ENCODE results near the gene PLPPR1. TPM values are rescaled to one million over a fixed set of nuclear protein-coding genes. Genes with fewer than 3 reads are reported as not detected.

The PLPPR1 gene
- total and polyA plus RNA-seq, 2 donors (not counting 3 experiments of a cell fraction or from before 2014, with no cell fraction given), result 0.18 to 0.50 TPM

GRCh38 chr9:101369884-101370531 is 341.5 kb downstream of the PLPPR1 start:
- Histone ChIP-seq H3K4me3 (replicated peaks in 1 of 3; ENCODE audit: insufficient read depth in 1 of 3, low read depth in 1 of 3, low read length in 3 of 3) (no peak overlapping the region), H3K27me3 (ENCODE audit: control insufficient read depth in 2 of 2, insufficient read depth in 2 of 2, low read length in 2 of 2) (peaks cover 0 to 2% of the 10 kb centered on the region in 2 experiments), H3K36me3 (ENCODE audit: control insufficient read depth in 2 of 2, extremely low read depth in 1 of 2, insufficient read depth in 2 of 2, low read length in 2 of 2) (no peaks in the 10 kb centered on the region), H2AFZ (ENCODE audit: low read depth, low read length) (no peak overlapping the region), H3K4me1 (ENCODE audit: control insufficient read depth, extremely low read depth, insufficient read depth, low read length) (no peaks in the 10 kb centered on the region), H3K4me2 (ENCODE audit: insufficient read depth, low read length) (no peak overlapping the region), H4K20me1 (replicated peaks; ENCODE audit: control insufficient read depth, extremely low read depth, insufficient read depth, low read length) (no peaks in the 10 kb centered on the region), H3K27ac (ENCODE audit: insufficient read depth, low read depth, low read length) (no peak overlapping the region), H3K9ac (replicated peaks; ENCODE audit: extremely low read depth, insufficient read depth, low read length) (no peak overlapping the region), H3K79me2 (ENCODE audit: control insufficient read depth, insufficient read depth, low read length) (no peaks in the 10 kb centered on the region), H3K9me1 (replicated peaks; ENCODE audit: control insufficient read depth, extremely low read depth, insufficient read depth, low read length) (no peaks in the 10 kb centered on the region), H3K9me3 (replicated peaks; ENCODE audit: control insufficient read depth, insufficient read depth, low read length) (no peaks in the 10 kb centered on the region)
- dilution Hi-C loops (cut with MboI; ENCODE audit: extremely low pct_ligation_motif_present, low sequenced_read_pairs) (no loop called here), intact Hi-C loops (cut with micrococcal nuclease) (no loop called here)
- no TSS peak for BruUV-seq (replicated peaks)
- TF ChIP-seq POLR2AphosphoS5 (IDR thresholded peaks at IDR 0.05; ENCODE audit: insufficient read depth, low read depth, low read length) (no peak), JUN (IDR thresholded peaks at IDR 0.05; ENCODE audit: borderline replicate concordance, insufficient read depth, insufficient read length, low read depth) (no peak), POLR2A (IDR thresholded peaks at IDR 0.05; ENCODE audit: low read depth, low read length) (no peak), FOS (IDR thresholded peaks at IDR 0.05; ENCODE audit: borderline replicate concordance, insufficient read depth, low read length) (no peak), MYC (IDR thresholded peaks at IDR 0.05; ENCODE audit: low read depth, low read length) (no peak), GATA2 (IDR thresholded peaks at IDR 0.05; ENCODE audit: insufficient read depth, insufficient read length, low read depth, low read length) (no peak), EZH2 (IDR thresholded peaks at IDR 0.05; ENCODE audit: borderline replicate concordance, low read depth, low read length, severe bottlenecking) (no peak)
- TF ChIP-seq, protein P1, sequence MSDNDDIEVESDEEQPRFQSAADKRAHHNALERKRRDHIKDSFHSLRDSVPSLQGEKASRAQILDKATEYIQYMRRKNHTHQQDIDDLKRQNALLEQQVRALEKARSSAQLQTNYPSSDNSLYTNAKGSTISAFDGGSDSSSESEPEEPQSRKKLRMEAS (IDR thresholded peaks at IDR 0.05; ENCODE audit: insufficient read depth, insufficient read length), result no peak
- TF ChIP-seq, protein P2, sequence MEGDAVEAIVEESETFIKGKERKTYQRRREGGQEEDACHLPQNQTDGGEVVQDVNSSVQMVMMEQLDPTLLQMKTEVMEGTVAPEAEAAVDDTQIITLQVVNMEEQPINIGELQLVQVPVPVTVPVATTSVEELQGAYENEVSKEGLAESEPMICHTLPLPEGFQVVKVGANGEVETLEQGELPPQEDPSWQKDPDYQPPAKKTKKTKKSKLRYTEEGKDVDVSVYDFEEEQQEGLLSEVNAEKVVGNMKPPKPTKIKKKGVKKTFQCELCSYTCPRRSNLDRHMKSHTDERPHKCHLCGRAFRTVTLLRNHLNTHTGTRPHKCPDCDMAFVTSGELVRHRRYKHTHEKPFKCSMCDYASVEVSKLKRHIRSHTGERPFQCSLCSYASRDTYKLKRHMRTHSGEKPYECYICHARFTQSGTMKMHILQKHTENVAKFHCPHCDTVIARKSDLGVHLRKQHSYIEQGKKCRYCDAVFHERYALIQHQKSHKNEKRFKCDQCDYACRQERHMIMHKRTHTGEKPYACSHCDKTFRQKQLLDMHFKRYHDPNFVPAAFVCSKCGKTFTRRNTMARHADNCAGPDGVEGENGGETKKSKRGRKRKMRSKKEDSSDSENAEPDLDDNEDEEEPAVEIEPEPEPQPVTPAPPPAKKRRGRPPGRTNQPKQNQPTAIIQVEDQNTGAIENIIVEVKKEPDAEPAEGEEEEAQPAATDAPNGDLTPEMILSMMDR (IDR thresholded peaks at IDR 0.05; ENCODE audit: extremely low read depth in 1 of 2, insufficient read depth in 1 of 2, low read depth in 1 of 2, low read length in 2 of 2), result no peak
- no peak for FAIRE-seq
- POLR2A ChIA-PET, result no interaction called here
- CTCF ChIA-PET, result interaction anchor here (0.6 to 1.1 kb wide), 4 partner anchors 16 to 1120 kb away, joined by 3 to 5 read pairs (median 3); no protein-coding TSS in a partner anchor
- no peak for DNase-seq (ENCODE audit: low read depth, low spot score)
